Measurements from ENCODE around the gene MTFMT. TPM values are rescaled to one million over a fixed set of nuclear protein-coding genes. Genes with fewer than 3 reads are reported as not detected.
"Not testable (repeated sequence)": the region's sequence is repeated elsewhere in the genome, so short reads cannot be mapped to it uniquely, and the experiment has no call there.

The MTFMT gene
- total and polyA plus RNA-seq, 2 of the 4 experiments (the other 2 are of a cell fraction): 8.9 to 21.3 TPM

GRCh38 chr15:65075607-65076395 lies 46.4 kb upstream of the MTFMT start:
- DNase-seq; H4K91ac ChIP-seq (ENCODE audit: insufficient read depth, low read depth, low read length); in situ Hi-C loops (cut with MboI; ENCODE audit: low sequenced_read_pairs); H3K23ac ChIP-seq (ENCODE audit: low read depth, low read length); H3K9me3 ChIP-seq (ENCODE audit: control insufficient read depth, insufficient read depth, low read length); H2BK20ac ChIP-seq (ENCODE audit: low read depth, low read length); H4K5ac ChIP-seq (ENCODE audit: low read depth, low read length); H2BK5ac ChIP-seq (ENCODE audit: low read depth, low read length, poor library complexity, severe bottlenecking); H2AK9ac ChIP-seq (replicated peaks; ENCODE audit: low read depth, low read length, poor library complexity); H3K4me2 ChIP-seq (ENCODE audit: low read depth, low read length); H4K20me1 ChIP-seq (ENCODE audit: insufficient read depth, low read length); H3K18ac ChIP-seq (ENCODE audit: low read depth, low read length); H3K79me1 ChIP-seq (ENCODE audit: low read depth in 1 of 2, low read length in 2 of 2); H3K9ac ChIP-seq (ENCODE audit: low read depth, low read length); H4K8ac ChIP-seq (ENCODE audit: low read depth in 2 of 2, low read length in 2 of 2); H3K14ac ChIP-seq (replicated peaks; ENCODE audit: low read depth, low read length); H2BK15ac ChIP-seq (ENCODE audit: low read depth, low read length); H3K4me3 ChIP-seq (ENCODE audit: insufficient read depth, low read depth, low read length); H3K4ac ChIP-seq (ENCODE audit: low read depth, low read length); H2BK120ac ChIP-seq (ENCODE audit: low read depth, low read length); dilution Hi-C loops (cut with HindIII; ENCODE audit: low sequenced_read_pairs, unreplicated experiment); intact Hi-C loops (cut with micrococcal nuclease); CTCF ChIA-PET; BruUV-seq (replicated peaks); ATAC-seq (ENCODE audit: low read depth); H2AFZ ChIP-seq (replicated peaks; ENCODE audit: low read length, poor library complexity); H3K56ac ChIP-seq (ENCODE audit: extremely low read depth, insufficient read depth, low read length); H2AK5ac ChIP-seq (ENCODE audit: low read depth, low read length); H3K36me3 ChIP-seq (ENCODE audit: control insufficient read depth, insufficient read depth, low read length); POLR2A ChIA-PET (ENCODE audit: unreplicated experiment); H3K27ac ChIP-seq (ENCODE audit: insufficient read depth, low read length): not testable (repeated sequence)
- WGBS, 2 experiments (ENCODE audit: extremely low coverage in 2 of 2, insufficient read length in 1 of 2): 94% methylated on average over 2 of the region's 12 CpGs; no CpG with 5 or more reads in 1 of the 2 experiments
- Histone ChIP-seq H3K9me1 (ENCODE audit: insufficient read depth, low read length) (peaks cover 14% of the 10 kb centered on the region; the same call in 1 of the 2 replicates), H3K27me3 (ENCODE audit: control insufficient read depth, insufficient read depth, low read length) (peaks cover 19% of the 10 kb centered on the region), H3K4me1 (ENCODE audit: control insufficient read depth, insufficient read depth, low read length) (peaks cover 14% of the 10 kb centered on the region)

DNA sequence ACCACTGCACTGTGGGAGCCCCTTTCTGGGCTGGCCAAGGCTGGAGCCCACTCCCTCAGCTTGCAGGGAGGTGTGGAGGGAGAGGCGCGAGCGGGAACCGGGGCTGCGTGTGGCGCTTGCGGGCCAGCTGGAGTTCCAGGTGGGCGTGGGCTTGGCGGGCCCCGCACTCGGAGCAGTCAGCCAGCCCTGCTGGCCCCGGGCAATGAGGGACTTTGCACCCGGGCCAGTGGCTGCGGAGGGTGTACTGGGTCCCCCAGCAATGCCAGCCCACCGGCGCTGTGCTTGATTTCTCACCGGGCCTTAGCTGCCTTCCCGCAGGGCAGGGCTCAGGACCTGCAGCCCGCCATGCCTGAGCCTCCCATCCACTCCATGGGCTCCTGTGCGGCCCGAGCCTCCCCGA lies 45.5 kb upstream of the MTFMT start:
- BruUV-seq (replicated peaks); H4K91ac ChIP-seq (ENCODE audit: insufficient read depth, low read depth, low read length); intact Hi-C loops (cut with micrococcal nuclease); H3K56ac ChIP-seq (ENCODE audit: extremely low read depth, insufficient read depth, low read length); H2AK5ac ChIP-seq (ENCODE audit: low read depth, low read length); H2BK5ac ChIP-seq (ENCODE audit: low read depth, low read length, poor library complexity, severe bottlenecking); H3K4me2 ChIP-seq (ENCODE audit: low read depth, low read length); H4K5ac ChIP-seq (ENCODE audit: low read depth, low read length); H3K36me3 ChIP-seq (ENCODE audit: control insufficient read depth, insufficient read depth, low read length); H3K9ac ChIP-seq (ENCODE audit: low read depth, low read length); ATAC-seq (ENCODE audit: low read depth); dilution Hi-C loops (cut with HindIII; ENCODE audit: low sequenced_read_pairs, unreplicated experiment); H2AFZ ChIP-seq (replicated peaks; ENCODE audit: low read length, poor library complexity); H3K23ac ChIP-seq (ENCODE audit: low read depth, low read length); H2AK9ac ChIP-seq (replicated peaks; ENCODE audit: low read depth, low read length, poor library complexity); H2BK15ac ChIP-seq (ENCODE audit: low read depth, low read length); POLR2A ChIA-PET (ENCODE audit: unreplicated experiment); H3K9me3 ChIP-seq (ENCODE audit: control insufficient read depth, insufficient read depth, low read length); H2BK120ac ChIP-seq (ENCODE audit: low read depth, low read length); H3K18ac ChIP-seq (ENCODE audit: low read depth, low read length); DNase-seq; H2BK20ac ChIP-seq (ENCODE audit: low read depth, low read length); H3K14ac ChIP-seq (replicated peaks; ENCODE audit: low read depth, low read length); H4K20me1 ChIP-seq (ENCODE audit: insufficient read depth, low read length); H3K79me1 ChIP-seq (ENCODE audit: low read depth in 1 of 2, low read length in 2 of 2); H3K4me3 ChIP-seq (ENCODE audit: insufficient read depth, low read depth, low read length); in situ Hi-C loops (cut with MboI; ENCODE audit: low sequenced_read_pairs); H3K4ac ChIP-seq (ENCODE audit: low read depth, low read length); H4K8ac ChIP-seq (ENCODE audit: low read depth in 2 of 2, low read length in 2 of 2); H3K27ac ChIP-seq (ENCODE audit: insufficient read depth, low read length): not testable (repeated sequence)
- WGBS, 2 experiments (ENCODE audit: extremely low coverage in 2 of 2, insufficient read length in 1 of 2): no CpG with 5 or more reads among the region's 22 CpGs
- H3K4me1 ChIP-seq (ENCODE audit: control insufficient read depth, insufficient read depth, low read length): peaks cover 23% of the 10 kb centered on the region
- peaks cover 17% of the 10 kb centered on the region for H3K27me3 ChIP-seq (ENCODE audit: control insufficient read depth, insufficient read depth, low read length)
- CTCF ChIA-PET: interaction anchor here (0.7 kb wide), 1 partner anchor 8 kb away, joined by 3 read pairs; no protein-coding TSS in a partner anchor
- peaks cover 22% of the 10 kb centered on the region for H3K9me1 ChIP-seq (ENCODE audit: insufficient read depth, low read length)

All from IMR-90 (cell line).